HG02759 (cell line): Measurements from ENCODE around the gene MVB12B.
"Not testable (repeated sequence)": the region's sequence is repeated elsewhere in the genome, so short reads cannot be mapped to it uniquely, and the experiment has no call there.

Experiments
- ATAC-seq: cut with Tn5 transposase; IDR thresholded peaks from one replicate; pipeline ENCODE4 v1.9.1; 2021; ENCODE audit warnings: mild to moderate bottlenecking, moderate library complexity; ENCODE audit not compliant: unreplicated experiment

The MVB12B gene, protein sequence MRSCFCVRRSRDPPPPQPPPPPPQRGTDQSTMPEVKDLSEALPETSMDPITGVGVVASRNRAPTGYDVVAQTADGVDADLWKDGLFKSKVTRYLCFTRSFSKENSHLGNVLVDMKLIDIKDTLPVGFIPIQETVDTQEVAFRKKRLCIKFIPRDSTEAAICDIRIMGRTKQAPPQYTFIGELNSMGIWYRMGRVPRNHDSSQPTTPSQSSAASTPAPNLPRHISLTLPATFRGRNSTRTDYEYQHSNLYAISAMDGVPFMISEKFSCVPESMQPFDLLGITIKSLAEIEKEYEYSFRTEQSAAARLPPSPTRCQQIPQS

DNA sequence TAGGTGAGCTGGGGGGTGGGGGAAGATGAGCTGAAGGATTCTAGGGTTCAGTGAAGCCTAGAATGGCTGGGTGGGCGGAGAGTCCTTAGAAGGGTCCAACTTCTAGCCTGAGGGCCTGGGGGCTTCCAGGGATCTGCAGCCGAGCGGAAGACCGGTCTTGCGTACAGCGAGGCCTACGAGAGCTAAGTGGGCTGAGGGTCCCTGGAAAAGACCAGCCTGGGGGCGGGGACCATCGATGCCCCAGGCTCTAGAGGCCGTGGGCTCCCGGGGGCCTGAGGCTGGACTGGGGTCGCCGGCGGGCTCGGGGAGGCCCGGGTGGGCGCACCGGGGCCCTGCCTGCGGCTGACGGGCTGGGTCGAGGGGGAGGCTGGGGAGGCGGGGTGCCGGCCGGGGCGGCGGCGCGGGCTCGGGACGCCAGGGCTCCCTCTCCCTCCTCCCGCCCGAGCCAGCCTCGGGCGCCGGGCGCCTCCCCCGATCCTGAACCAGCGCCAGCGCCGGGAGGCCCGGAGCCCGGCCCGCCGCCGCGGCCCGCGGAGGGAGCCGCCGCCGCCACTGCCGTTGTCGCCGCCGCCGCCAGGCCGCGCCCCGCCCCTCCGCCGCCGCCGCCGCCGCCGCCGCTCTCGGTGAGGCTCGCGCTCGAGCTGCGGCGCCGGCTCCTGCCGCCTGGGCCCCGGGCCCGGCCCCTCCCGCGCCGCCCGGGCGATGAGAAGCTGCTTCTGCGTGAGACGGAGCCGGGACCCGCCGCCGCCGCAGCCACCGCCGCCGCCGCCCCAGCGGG lies at the start of gene MVB12B:
MVB12B (plus strand) TSS at position 602 of the 778 bp plus-strand sequence; CDS start at position 703, 101 bp downstream.
- peak; percentile 54 for ATAC-seq

DNA sequence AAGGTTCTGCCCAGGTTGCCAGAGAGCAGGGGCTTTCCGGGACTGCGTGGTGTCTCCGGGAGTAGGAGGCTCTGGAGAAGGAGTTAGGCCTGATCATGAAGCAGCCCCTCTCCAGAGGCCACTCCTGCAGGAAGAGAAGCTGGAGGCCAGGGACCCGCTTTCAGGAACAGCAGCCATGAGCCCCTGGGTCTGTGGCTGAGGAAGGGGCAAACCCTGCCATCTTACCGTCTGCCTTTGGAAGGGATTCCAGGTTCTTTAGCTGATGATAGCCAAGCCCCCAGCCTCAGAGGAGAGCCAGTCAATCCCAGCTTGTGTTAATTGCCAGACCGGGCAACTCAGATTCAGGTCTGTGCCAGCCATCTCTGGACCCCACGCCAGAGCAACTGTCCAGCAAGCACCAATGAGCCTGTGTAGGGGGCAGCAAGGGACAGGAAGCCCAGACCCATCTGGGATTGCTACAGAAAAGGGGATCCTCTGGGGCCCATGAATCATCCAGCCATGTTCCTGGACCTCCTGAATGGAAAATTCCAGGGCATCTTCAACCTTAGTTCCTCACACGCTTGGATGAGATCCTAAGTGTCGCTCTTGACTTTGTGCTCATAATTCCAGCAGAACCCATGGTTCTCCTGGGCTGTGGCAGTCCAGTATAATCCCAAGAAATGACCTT lies 42.7 kb upstream of the MVB12B start:
- ATAC-seq, result no peak

DNA sequence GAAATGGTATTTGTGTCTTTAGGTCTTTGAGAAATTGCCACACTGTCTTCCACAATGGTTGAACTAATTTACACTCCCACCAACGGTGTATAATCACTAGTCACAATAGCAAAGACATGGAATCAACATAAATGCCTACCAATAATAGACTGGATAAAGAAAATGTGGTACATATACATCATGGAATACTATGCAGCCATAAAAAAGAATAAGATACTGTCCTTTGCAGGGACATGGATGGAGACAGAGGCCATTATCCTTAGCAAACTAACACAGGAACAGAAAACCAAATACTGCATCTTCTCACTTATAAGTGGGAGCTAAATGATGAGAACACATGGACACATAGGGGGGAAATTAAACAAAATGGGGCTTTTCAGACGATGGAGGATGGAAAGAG lies 41.0 kb upstream of the MVB12B start:
- ATAC-seq, result not testable (repeated sequence)

DNA sequence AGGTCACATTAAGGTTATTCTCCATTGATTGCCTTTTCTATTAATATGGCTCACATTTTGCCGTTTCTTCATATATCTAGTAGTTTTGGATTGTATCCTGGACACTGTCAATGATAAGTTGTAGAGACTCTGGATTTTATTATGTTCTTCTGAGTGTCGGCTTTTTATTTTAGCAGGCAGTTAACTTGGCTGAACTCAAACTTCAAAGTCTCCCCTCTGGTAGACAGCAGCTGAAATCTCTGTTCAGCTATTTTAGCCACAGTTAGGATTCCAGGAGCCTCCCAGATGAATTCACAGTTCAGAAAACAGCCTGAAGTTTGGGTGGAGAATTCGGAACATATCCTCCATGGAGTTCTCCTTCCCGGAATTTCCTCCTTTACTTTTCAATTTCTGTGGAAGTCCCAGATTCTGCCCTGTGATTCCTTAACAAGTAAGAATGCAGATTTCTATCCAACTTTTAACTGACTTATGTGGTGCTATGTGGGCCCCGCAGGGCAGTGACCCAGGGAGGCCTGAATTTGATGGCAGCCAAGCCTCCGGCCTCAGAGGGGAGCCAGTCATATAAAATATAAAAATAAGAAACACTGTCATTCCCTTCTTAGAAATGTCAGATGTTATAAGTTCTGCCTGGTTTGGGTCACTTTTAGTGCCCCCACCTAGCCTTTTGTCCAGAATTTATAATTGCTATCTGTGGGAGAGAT lies 39.3 kb upstream of the MVB12B start:
- no peak for ATAC-seq

DNA sequence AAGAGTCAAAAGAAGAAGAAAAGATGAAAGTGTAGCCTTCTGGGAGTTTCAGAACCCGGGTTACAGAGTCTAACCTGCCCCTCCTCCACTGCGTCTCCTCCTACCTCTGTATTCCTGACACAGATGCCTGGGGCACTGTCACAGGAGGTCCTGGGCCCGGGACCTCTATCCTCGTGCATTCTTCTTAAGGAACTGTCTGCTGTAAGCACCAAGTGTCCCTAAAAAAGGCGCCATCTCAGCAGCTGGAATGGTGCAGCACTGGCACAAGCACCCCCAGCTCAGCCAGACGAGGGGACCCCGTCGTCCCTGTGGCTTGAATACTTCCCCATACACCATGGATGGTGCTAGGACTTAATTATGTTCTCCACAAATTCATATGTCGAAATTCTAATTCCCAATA lies 35.8 kb upstream of the MVB12B start:
- ATAC-seq, result no peak

DNA sequence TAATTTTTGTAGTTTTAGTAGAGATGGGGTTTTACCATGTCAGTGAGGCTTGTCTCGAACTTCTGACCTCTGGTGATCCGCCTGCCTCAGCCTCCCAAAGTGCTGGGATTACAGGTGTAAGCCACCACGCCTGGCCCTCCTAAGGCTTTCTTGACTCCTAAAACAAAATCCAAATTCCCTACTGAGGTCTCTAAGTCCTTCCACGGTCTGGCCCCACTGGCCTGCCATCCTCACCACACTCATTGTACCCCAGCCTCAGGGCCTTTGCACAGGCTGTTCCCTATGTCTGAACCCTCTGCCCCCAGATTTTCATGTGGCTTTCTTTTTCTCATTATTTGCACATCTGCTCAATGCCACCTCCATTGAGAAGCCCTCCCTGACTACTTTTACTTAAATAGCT lies 34.7 kb upstream of the MVB12B start:
- ATAC-seq, result no peak

DNA sequence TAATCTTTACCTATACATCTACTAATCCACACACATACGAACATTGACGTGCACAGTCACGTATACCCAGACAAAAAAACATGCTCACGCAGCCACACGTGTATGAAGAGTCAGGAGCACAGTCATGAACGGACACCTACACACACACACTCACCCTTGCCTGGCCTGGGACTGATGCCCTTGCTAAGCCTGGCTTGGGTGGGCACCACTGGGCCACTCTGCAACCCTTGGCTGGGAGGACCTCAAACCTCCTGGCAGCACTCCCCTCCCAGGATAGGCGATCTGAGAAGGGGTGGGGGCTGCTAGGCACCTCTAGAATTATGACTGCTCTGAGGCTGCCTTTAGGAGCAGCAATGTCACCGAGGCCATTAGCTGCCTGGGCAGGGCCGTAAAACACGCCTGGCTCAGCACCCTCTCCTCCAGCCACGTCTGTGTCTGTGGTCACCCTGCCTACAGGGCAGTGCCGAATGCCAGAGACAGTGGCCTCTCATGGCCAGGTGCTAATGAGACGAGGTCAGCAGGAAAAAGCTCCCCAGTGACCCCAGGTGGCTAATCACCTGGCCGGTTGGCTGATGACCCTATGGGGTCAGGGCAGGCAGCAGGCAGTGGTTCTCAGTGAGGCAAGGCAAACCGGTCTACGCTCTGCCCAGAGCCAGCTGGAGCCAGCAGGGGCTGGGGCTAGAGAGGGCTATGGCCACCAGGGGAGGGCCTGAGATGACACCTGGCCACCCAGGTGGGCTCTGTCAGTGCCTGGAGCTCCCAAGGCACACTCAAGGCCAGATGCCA lies 33.7 kb upstream of the MVB12B start:
- ATAC-seq, result no peak

DNA sequence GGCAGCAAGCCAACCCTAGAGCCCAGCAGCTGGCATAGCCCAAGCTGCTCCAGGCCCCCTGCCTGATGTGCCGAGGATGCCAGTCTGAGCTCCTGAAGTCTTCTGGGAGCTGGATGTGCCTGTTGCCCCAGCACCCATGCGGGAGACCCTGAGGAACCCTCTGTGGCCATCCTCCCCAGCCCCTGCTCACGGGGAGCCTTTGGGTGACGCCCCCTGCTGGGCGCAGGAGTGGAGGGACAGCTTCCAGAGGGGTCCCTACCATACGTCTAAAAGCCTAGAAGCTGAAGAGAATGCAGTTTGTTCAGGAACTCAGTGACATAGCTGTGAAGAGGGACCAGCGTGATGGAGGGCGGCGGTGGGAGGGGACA lies 33.1 kb upstream of the MVB12B start:
- no peak for ATAC-seq

DNA sequence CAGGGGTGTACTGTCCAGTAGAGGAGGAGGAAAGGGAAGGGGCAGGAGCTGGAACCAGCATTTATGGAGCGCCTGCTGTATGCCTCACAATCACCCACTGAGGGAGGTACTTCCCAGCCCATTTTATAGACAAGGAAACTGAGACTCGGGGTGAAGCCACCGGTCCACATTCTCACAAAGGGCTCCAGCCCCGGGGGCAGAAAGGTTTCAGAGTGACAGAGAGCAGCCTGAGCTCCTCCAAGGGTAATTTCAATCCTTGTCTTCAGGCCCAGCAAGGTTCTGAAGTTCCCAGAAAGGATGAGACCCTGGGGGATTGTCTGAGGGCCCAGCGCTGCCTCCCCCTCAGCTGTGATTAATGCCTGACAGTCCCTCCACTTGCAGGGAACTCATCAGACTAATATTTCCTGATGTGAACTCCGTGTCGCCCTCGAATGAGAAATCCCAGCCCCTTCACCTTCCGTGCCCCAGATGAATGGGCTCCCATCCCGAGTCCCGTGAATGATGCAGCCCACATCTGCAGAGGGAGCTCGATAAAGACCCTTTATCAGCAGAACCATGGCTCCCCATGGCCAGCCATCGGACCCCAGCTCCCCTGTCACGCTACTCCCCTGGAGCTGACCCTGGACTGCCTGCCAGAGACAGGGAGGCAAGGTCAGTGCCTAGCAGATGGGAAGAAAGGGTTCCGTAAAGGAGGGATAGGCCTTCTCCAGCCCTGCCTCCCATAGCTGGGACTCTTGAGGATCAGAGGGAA lies 32.1 kb upstream of the MVB12B start:
- ATAC-seq, result no peak

DNA sequence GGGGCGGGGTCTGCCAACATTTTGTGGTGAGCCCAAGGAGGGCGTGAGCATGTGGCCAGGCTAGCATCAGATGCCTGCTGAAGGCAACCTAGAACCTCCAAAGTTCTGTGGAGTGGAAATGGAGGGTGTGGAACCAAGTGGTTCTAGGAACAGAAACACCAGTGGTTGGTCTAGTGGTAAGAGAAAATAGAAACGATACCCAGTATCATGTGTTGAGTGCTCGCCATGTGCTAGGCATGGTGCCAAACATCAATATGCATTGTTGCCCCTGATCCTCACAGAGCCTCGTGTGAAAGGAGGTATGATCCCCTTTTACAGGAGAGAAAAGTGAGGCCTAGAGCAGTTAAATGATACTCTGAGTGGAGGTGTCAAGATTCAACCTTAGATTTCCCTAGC lies 31.5 kb upstream of the MVB12B start:
- no peak for ATAC-seq

DNA sequence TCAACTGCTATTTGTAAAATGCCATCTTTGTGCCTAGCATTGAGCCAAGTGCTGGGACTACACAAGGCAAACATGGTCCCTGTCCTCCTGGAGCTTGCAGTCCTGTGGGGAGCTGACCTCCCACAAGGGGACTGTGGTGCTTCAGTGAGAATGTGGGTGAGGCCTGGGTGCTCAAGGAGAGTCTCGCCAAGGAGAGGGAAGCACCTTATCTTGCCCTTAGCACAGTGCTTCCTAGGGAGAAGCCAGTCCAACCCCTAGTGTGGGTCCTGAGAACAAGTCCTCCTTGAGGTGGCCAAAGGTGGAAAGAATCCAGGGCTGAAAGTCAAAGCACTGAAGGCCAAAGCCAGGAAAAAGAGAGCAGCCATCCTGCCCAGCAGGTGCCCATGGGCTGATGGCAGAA lies 31.1 kb upstream of the MVB12B start:
- no peak for ATAC-seq

DNA sequence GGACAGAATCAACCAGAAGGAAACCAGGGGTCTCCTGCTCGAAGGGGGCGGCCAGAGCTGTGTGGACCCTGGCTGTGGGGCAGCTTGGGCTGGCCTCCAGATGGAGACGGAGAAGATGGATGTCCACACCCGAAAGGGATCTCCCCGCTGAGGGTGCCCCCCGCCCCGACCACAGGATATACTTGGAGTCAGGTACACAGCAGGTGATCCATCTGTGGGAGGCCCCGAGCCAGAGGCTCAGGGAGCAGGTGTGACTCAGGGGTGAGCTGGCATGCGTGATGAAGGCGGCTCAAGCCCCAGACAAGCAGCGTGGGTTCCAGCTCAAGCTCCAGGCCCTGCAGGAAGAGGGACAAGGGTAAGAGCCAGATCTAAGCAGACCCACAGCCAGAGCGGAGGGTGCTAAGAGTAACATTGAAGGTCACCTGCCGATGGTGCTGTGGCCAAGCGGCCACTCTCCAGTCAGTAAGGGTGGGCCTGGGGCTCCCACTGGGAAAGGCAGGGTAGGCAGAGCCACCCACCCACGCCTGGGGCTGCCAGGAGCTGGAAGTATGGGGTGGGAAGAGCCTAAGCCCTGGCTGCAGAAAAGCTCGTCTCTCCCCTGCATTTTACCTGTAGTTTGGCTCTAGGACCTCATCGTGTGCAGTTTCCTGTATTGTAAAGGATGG lies 30.6 kb upstream of the MVB12B start:
- ATAC-seq, result no peak

DNA sequence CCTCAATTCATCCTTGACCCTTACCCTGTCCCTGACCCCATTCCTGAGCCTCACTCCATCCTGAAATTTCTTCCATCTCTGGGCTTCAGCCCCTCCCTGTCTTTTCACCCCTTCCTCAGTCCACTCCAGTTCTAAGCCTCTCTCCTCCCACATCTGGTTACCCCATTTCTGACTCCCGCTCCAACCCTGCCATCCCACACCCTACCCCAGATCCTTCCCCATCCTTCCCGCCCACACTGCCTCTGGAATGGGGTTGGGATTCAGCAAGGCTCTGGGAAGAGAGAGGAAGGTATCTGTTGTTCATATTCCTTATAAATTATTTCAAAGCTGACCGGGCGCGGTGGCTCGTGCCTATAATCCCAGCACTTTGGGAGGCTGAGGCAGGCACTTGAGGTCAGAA lies 29.9 kb upstream of the MVB12B start:
- no peak for ATAC-seq

DNA sequence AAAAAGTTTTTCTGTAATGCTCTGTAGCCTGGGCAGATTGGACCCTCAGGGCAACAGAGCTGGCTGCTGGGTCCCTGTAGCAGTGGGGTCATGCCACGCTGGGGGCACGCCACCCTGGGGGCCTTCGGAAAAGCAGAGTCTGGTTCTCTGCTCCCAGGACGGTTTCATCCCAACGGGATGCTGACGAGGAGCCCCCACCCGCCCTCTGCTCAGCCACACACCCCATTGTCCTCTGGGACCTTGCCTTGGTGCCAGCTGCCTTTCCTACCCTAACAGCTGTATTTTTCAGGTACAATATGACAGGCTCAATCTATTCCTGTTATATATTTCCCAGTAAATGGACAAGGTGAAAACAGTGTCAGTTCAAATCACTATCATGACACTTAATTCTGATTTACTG lies 29.0 kb upstream of the MVB12B start:
- ATAC-seq, result no peak

DNA sequence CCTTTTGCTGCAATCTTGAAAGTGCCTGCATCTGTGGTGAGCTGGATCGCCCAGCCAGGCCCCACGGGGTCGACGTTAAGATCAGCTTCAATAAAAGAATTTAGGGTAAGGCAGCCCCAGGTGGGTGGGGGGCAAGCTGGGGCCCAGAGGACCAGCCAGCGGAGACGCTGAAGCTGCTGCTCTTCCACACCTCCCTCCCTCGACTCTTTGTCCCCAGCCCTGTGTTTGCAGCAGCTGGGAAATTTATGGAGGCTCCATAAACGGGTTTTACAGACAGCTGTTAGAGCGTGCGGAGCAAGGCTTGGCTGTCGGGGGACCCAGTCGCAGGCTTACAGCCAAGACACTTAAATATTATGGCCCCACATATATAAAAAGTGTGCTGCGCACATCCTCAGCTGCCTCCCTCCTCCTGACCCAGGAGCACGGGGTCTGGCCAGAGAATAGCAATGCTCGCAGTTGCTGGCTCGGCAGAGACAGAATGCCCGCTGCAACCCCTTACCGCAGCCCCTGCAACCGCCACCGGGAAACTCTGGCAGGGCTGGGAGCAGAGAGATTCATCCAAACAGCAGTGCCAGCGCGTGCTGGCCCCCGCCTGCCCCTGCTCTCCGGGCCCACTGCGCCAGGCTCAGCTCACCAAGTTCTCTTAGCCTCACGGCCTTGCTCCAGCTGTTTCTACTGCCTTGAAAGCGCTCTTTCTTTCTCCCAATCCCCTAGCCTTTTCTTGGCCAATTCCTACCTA lies 28.4 kb upstream of the MVB12B start:
- no peak for ATAC-seq

DNA sequence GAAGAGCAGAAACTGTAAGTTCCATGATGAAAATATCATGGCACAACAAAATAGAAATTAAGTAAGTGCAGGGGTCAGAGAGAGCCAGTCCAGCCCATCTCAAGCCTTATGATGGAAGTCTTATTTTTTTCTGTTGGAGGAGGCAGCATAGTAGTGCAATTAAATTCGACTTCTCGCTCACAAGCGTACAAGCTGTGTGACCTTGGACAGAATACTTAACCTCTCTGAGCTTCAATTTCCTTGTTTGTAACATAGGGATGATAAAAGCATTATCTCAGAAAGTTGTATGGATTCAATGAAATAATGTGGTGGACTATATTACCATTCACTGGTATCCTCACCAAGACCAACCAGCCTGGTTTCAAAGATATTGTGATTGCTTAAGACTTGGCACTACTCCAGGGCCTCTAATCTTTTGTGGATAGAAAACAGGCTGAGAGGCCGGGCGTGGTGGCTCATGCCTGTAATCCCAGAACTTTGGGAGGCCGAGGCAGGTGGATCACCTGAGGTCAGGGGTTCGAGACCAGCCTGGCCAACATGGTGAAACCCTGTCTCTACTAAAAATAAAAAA lies 26.8 kb upstream of the MVB12B start:
- ATAC-seq, result no peak

DNA sequence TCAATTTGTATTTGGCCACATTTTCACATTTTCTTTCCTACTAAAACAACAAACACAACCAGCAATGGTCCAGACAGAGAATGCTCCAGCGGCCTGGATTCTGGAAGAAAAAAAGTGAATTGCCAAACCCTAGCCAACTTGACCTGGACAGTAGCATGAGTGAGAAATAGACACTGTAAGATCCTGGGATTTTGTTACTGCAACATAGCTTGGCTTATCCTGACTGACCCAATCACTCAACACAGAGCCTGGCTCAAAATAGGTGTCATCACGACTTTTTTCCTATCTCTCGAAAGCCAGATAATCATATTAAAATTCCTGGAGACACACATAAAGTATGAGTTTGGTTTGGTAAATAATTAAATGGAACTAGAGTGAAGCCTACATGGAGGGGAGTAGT lies 25.4 kb upstream of the MVB12B start:
- no peak for ATAC-seq

DNA sequence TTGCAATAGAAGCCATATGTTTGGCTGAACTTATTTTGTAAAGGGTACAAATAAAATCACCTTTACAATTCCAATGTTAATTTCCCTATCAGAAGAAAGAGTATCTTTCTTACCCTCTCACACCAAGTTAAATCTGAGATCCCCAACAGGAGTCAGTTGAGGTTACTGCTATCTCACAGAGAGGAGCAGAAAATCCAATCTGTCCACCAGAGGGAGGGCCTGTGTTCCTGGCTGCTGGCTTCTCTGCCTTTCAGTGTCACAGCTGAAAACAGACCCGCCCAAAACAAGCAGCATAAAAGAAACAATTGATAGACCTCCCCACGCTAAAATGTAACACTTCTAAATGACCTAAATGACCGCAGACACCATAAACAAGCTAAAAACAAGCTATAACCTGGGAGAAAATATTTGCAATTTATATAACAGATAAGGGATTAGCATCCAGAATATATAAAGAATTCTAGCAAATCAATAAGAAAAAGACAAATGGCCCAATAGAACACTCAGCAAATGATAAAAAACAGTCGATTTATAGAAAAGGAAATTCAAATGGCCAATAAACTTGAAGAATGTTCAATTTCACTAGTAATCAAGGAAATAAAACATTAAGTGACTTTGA lies 24.5 kb upstream of the MVB12B start:
- no peak for ATAC-seq
